T-cell (primary cell): ENCODE measurements around the gene SEMG2. TPM values are rescaled to one million over a fixed set of nuclear protein-coding genes. Genes with fewer than 3 reads are reported as not detected.

Source experiments
- ATAC-seq, 4 experiments: fragments of 200-7000 bp in 3 of 4; fragments of 150-1000 bp in 1 of 4; cut with Tn5 transposase; replicated peaks in 1 of 4; 1 replicate in 3 of 4; 2 replicates in 1 of 4; pipeline ENCODE4 v1.10.0; 2021; ENCODE audit warnings: moderate library complexity in 3 of 4, mild to moderate bottlenecking in 2 of 4, moderate number of reproducible peaks in 1 of 4
- CTCF ChIA-PET, 2 donors: fragments of 300-600 bp; sonication (Branson Sonifier 250); formaldehyde crosslinking; loops; one replicate each; lab custom pipeline; 2022; ENCODE audit warnings: antibody characterized with exemption in 2 of 2; lab: Charles Lee
- POLR2A ChIA-PET, 2 donors: fragments of 300-600 bp; sonication (Branson Sonifier 250); formaldehyde crosslinking; loops; one replicate each; lab custom pipeline; 2022; ENCODE audit warnings: antibody characterized with exemption in 2 of 2; lab: Charles Lee
- DNase-seq, 35 experiments: peaks; one replicate each; pipeline versions ENCODE4 v3.0.0 to v3.0.0-alpha.2; 2013 to 2023
- H3K27ac ChIP-seq: one replicate; pipeline ENCODE4 v1.5.1; 2013; ENCODE audit warnings: low read length
- H3K27me3 ChIP-seq, 2 experiments: replicated peaks in 1 of 2; 1 replicate in 1 of 2; 2 replicates in 1 of 2; pipeline versions ENCODE4 v1.6.1 to v1.7.0; 2013; ENCODE audit warnings: low read length in 1 of 2, mixed read lengths in 1 of 2; ENCODE audit not compliant: control insufficient read depth in 2 of 2, insufficient read depth in 2 of 2; ENCODE audit errors: extremely low read depth in 1 of 2
- H3K36me3 ChIP-seq, 2 donors: 1 replicate in 1 of 2; 2 replicates in 1 of 2; pipeline versions ENCODE4 v1.6.1 to v1.7.0; 2013; ENCODE audit warnings: low read length in 1 of 2; ENCODE audit not compliant: control insufficient read depth in 2 of 2, insufficient read depth in 1 of 2; ENCODE audit errors: extremely low read depth in 1 of 2
- H3K4me1 ChIP-seq, 2 experiments: 1 replicate in 1 of 2; 2 replicates in 1 of 2; pipeline versions ENCODE4 v1.6.1 to v1.7.0; 2013; ENCODE audit warnings: low read length in 2 of 2, mixed read lengths in 1 of 2; ENCODE audit not compliant: insufficient read depth in 2 of 2, control insufficient read depth in 1 of 2; ENCODE audit errors: extremely low read depth in 1 of 2
- H3K4me3 ChIP-seq, 2 donors: 1 replicate in 1 of 2; 2 replicates in 1 of 2; pipeline versions ENCODE4 v1.5.1 to v1.7.0; 2013; ENCODE audit warnings: mild to moderate bottlenecking in 2 of 2, low read length in 1 of 2, moderate library complexity in 1 of 2; ENCODE audit not compliant: control insufficient read depth in 1 of 2; ENCODE audit errors: extremely low read depth in 1 of 2
- H3K9me3 ChIP-seq: 2 replicates; pipeline ENCODE4 v1.7.0; 2013
- H3K27ac Mint-ChIP-seq, 2 donors: one replicate each; pipeline ENCODE4 v1.8.0; 2020 to 2021; ENCODE audit warnings: mild to moderate bottlenecking in 2 of 2, mixed read lengths in 2 of 2
- H3K27me3 Mint-ChIP-seq, 2 donors: one replicate each; pipeline ENCODE4 v1.8.0; 2021 to 2022; ENCODE audit warnings: mixed read lengths in 2 of 2
- H3K36me3 Mint-ChIP-seq: one replicate; pipeline ENCODE4 v1.8.0; 2021; ENCODE audit warnings: mixed read lengths
- H3K4me1 Mint-ChIP-seq, 3 donors: one replicate each; pipeline ENCODE4 v1.8.0; 2020 to 2022; ENCODE audit warnings: mixed read lengths in 3 of 3, mild to moderate bottlenecking in 1 of 3
- H3K4me3 Mint-ChIP-seq, 3 donors: one replicate each; pipeline ENCODE4 v1.8.0; 2020 to 2022; ENCODE audit warnings: mild to moderate bottlenecking in 3 of 3, mixed read lengths in 3 of 3, moderate library complexity in 3 of 3
- H3K9me3 Mint-ChIP-seq, 3 donors: one replicate each; pipeline ENCODE4 v1.8.0; 2020 to 2022; ENCODE audit warnings: mixed read lengths in 3 of 3
- WGBS: methylation state at CpG from one replicate; pipeline ENCODE4 v1.1.5; 2013; ENCODE audit warnings: missing lambda C conversion rate; ENCODE audit not compliant: insufficient coverage; 5-methylcytosine and 5-hydroxymethylcytosine counted together
- total RNA-seq, 35 experiments: library from RNA in 6 of 35; stranded (reverse) in 6 of 35; fragments of 120-200 nt in 1 of 35; gene quantifications; one replicate each; pipeline versions ENCODE4 v1.2.1 to v1.2.4 and lab custom pipeline; 2013 to 2026

The SEMG2 gene, protein sequence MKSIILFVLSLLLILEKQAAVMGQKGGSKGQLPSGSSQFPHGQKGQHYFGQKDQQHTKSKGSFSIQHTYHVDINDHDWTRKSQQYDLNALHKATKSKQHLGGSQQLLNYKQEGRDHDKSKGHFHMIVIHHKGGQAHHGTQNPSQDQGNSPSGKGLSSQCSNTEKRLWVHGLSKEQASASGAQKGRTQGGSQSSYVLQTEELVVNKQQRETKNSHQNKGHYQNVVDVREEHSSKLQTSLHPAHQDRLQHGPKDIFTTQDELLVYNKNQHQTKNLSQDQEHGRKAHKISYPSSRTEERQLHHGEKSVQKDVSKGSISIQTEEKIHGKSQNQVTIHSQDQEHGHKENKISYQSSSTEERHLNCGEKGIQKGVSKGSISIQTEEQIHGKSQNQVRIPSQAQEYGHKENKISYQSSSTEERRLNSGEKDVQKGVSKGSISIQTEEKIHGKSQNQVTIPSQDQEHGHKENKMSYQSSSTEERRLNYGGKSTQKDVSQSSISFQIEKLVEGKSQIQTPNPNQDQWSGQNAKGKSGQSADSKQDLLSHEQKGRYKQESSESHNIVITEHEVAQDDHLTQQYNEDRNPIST
- not detected for total RNA-seq
- not detected for total RNA-seq (2013)
- total RNA-seq (lab: John Stamatoyannopoulos, UW), result 0 reads per million in 29 experiments

DNA sequence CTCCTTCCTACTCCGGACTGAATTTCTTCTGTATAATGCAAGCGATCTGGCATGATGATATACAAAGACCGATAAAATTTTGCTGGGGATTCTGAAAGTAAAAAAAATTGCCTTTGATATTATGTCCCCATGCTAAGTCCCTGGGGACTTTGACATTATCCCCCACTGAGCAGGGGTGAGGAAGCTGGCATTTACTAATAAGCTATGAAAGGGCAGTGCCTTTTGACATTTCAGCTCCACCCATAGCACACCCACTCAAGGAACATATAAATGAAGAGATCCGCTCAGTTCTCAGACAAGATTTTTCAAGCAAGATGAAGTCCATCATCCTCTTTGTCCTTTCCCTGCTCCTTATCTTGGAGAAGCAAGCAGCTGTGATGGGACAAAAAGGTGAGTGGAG lies at the start of gene SEMG2:
Gene SEMG2 (plus strand): TSS at position 298 of the 400 bp plus-strand sequence. CDS start 17 bp downstream, at position 315.
- no peaks in the 10 kb centered on the region for H3K9me3 Mint-ChIP-seq
- CTCF ChIA-PET, result no interaction called here

DNA sequence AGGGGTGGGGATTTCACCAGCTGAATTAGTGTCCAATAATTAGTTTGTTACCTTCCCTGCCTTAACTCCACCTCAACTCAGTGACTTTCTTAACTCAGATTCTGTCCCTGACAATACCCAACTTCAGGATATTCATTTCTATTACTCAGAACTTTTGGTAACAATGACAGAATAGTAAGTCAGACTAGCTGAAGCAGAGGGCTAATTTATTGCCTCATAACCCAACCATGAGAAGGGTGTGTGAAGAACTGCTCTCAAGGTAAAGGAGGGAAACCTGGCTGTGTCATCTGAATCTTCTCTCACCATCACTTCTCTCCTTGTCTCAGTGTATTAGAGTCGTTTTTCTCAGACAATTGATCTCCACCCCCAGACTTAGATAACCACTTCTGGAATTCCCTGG lies 47.7 kb upstream of the SEMG2 start:
- no peaks in the 10 kb centered on the region for H3K9me3 ChIP-seq
- H3K36me3 ChIP-seq, result no peaks in the 10 kb centered on the region
- CTCF ChIA-PET, result no interaction called here
- ATAC-seq, result no peak
- Mint-ChIP-seq H3K27ac (no peak overlapping the region), H3K36me3 (no peaks in the 10 kb centered on the region), H3K27me3 (peaks cover 10% of the 10 kb centered on the region in 2 donors), H3K4me1 (no peaks in the 10 kb centered on the region), H3K9me3 (peaks cover 0 to 8% (median 2%) of the 10 kb centered on the region in 3 donors), H3K4me3 (no peak overlapping the region)
- no peak overlapping the region for H3K27ac ChIP-seq
- WGBS, result no CpG with 5 or more reads among the region's 1 CpG
- POLR2A ChIA-PET, result no interaction called here
- H3K27me3 ChIP-seq, result peaks cover 2 to 15% of the 10 kb centered on the region in 2 experiments
- no peaks in the 10 kb centered on the region for H3K4me1 ChIP-seq
- no peak overlapping the region for H3K4me3 ChIP-seq
- DNase-seq, result no peak

More for the DNA sequence above, at the start of gene SEMG2:
- H3K4me3 ChIP-seq, result no peak within 1 kb of the TSS
- no peak within 1 kb of the TSS for H3K27ac ChIP-seq
- H3K4me1 ChIP-seq, result no peaks in the 10 kb centered on the region
- peaks cover 3 to 8% of the 10 kb centered on the region in 2 experiments for H3K27me3 ChIP-seq
- ATAC-seq, result no peak
- H3K4me3 Mint-ChIP-seq, result no peak within 1 kb of the TSS
- H3K9me3 ChIP-seq, result no peaks in the 10 kb centered on the region
- H3K36me3 ChIP-seq, result no peaks in the 10 kb centered on the region
- no peaks in the 10 kb centered on the region for H3K4me1 Mint-ChIP-seq
- H3K27me3 Mint-ChIP-seq, result peaks cover 39 to 41% of the 10 kb centered on the region in 2 donors
- H3K36me3 Mint-ChIP-seq, result no peaks in the 10 kb centered on the region
- POLR2A ChIA-PET, result no interaction called here
- H3K27ac Mint-ChIP-seq, result no peak within 1 kb of the TSS
- DNase-seq, result no peak
- WGBS, result no CpG with 5 or more reads among the region's 4 CpGs

DNA sequence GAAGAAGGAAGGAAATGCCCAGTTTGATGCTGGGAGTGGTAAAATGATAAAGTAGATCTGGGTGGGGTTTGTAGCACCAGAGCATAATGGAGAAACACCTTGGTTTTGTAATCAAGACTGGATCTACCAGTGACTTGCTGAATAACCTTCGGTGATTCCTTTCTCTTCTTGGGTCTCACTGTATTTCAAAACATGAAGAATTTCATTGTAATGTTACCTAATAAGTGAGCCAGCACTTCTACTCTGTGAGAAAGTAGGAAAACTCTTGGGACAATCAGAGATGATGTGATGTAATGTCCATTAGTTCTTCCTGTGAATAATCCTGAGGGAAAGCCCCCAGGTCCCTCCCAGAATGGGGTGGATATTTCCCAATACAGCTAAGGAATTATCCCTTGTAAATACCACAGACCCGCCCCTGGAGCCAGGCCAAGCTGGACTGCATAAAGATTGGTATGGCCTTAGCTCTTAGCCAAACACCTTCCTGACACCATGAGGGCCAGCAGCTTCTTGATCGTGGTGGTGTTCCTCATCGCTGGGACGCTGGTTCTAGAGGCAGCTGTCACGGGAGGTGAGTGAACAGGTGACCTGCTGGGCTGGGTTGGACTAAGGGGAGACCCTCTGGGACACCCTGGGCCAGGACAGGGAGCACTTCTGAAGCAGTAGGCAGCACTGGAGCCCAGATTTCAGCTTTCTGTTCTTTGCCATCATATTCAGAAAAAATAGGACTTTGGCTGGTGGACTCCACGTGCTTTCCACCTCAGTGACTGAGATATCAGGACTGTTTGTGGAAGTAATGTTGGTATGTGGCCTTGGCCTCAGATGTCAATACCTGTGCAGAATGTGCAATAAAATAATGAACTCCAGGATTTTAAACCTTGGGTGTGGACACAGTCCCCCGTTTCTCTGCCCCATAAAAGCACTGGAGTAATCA lies 46.5 kb upstream of the SEMG2 start, which contains the start of gene PI3:
Gene PI3 (plus strand): TSS at position 469 of the 931 bp plus-strand sequence. CDS start 21 bp downstream, at position 490.
- Histone ChIP-seq H3K4me1 (no peaks in the 10 kb centered on the region), H3K9me3 (no peaks in the 10 kb centered on the region), H3K4me3 (no peak within 1 kb of the TSS), H3K36me3 (no peaks in the 10 kb centered on the region), H3K27me3 (peaks cover 2 to 22% of the 10 kb centered on the region in 2 experiments), H3K27ac (no peak within 1 kb of the TSS)
- Mint-ChIP-seq H3K27ac (no peak within 1 kb of the TSS), H3K27me3 (peaks cover 7 to 10% of the 10 kb centered on the region in 2 donors), H3K4me1 (no peaks in the 10 kb centered on the region), H3K4me3 (no peak within 1 kb of the TSS), H3K9me3 (peaks cover 0 to 6% (median 2%) of the 10 kb centered on the region in 3 donors), H3K36me3 (no peaks in the 10 kb centered on the region)
- DNase-seq (no peak), ATAC-seq (no peak)
- ChIA-PET CTCF (no interaction called here), POLR2A (no interaction called here)
- 70% methylated on average over 5 of the region's 8 CpGs for WGBS

DNA sequence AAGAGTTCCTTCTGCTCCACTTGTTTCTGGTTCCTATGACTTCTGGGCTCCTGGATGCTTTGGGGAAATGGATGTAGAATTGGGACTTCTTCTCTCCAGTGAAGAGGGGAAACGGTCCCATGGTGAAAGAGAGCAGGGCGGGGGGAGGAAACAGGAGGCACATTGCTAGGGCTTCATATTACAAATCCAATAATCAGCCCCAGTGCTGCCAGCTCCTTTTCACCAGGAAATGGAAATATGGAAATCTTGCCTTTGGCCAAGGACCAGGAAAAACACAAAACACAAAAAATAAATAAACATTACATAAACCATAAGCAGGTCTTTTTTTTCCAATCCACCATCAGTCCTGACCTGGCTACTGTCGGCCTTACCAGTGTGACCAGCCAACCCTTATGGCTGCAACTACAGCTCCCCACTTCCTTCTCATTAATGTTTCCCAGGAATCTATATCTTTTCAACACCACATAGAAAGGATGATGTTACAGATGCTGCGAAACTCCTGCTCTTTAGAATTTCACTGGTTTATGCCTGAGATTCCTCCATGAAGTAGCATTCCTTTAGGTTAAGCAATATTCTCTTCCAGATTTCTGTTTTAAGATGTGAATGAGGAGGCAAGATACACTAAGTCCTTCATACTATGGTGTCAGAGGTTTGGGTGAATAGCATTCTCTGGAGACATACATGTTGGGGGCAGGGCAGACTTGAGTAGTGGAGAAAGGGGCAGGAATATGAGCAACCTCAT lies 44.5 kb upstream of the SEMG2 start:
- DNase-seq (no peak), ATAC-seq (no peak)
- Mint-ChIP-seq H3K27ac (no peak overlapping the region), H3K4me3 (no peak overlapping the region), H3K4me1 (no peaks in the 10 kb centered on the region), H3K36me3 (no peaks in the 10 kb centered on the region), H3K27me3 (peaks cover 4 to 6% of the 10 kb centered on the region in 2 donors), H3K9me3 (no peaks in the 10 kb centered on the region)
- H3K4me1 ChIP-seq, result no peaks in the 10 kb centered on the region
- H3K9me3 ChIP-seq, result no peaks in the 10 kb centered on the region
- POLR2A ChIA-PET, result no interaction called here
- CTCF ChIA-PET, result no interaction called here
- WGBS, result 83% methylated on average over 1 of the region's 4 CpGs
- H3K27ac ChIP-seq, result no peak overlapping the region
- H3K4me3 ChIP-seq, result no peak overlapping the region
- no peaks in the 10 kb centered on the region for H3K36me3 ChIP-seq
- peaks cover 0 to 22% of the 10 kb centered on the region in 2 experiments for H3K27me3 ChIP-seq

DNA sequence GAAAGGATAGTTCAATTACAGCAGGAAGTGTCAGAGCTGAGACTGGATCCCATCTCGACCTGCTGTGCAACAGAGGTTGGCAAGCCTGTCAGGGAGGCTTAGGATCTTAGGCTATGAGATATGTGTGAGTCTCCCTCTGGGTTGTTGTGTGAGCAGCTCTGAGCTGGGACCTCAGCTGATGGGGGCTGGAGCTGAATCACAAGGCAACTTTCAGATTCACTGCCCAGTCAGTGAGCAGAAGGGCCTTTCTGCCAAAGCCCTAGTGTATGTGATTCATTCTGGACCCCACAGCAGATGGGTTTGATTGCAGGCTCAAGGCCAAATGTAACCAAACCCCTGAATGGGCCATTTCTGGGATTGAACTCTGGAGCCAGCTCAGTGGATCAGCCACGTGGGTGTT lies 42.0 kb upstream of the SEMG2 start:
- ATAC-seq (no peak), DNase-seq (no peak)
- no peaks in the 10 kb centered on the region for H3K9me3 ChIP-seq
- peaks cover 4 to 6% of the 10 kb centered on the region in 2 donors for H3K27me3 Mint-ChIP-seq
- ChIA-PET POLR2A (no interaction called here), CTCF (no interaction called here)
- H3K9me3 Mint-ChIP-seq, result no peaks in the 10 kb centered on the region
- no peak overlapping the region for H3K4me3 Mint-ChIP-seq
- H3K27me3 ChIP-seq, result peaks cover 0 to 18% of the 10 kb centered on the region in 2 experiments
- no peak overlapping the region for H3K4me3 ChIP-seq
- H3K27ac Mint-ChIP-seq, result no peak overlapping the region
- H3K4me1 Mint-ChIP-seq, result no peaks in the 10 kb centered on the region
- 39% methylated on average over 2 of the region's 2 CpGs for WGBS
- no peaks in the 10 kb centered on the region for H3K36me3 Mint-ChIP-seq
- no peaks in the 10 kb centered on the region for H3K4me1 ChIP-seq
- H3K27ac ChIP-seq, result no peak overlapping the region
- no peaks in the 10 kb centered on the region for H3K36me3 ChIP-seq
